BE2C (cell line): ENCODE data around the gene OSR1.
A peak's percentile ranks its signal among the peaks of the same experiment; 100 is the strongest.

ENCODE experiments used
- DNase-seq: peaks from one replicate; pipeline ENCODE4 v3.0.0-alpha.2; 2020
- H3K27me3 ChIP-seq: fragments of 250-450 bp; sonication (Bioruptor Pico); 2 replicates; pipeline ENCODE4 v1.5.1; 2020; ENCODE audit warnings: mild to moderate bottlenecking
- H3K36me3 ChIP-seq: fragments of 250-450 bp; sonication (Bioruptor Pico); 2 replicates; pipeline ENCODE4 v1.5.1; 2020; ENCODE audit warnings: mild to moderate bottlenecking
- H3K4me1 ChIP-seq: fragments of 250-450 bp; sonication (Bioruptor Pico); 2 replicates; pipeline ENCODE4 v1.5.1; 2020
- H3K4me3 ChIP-seq: 2 replicates; pipeline ENCODE4 v1.5.1; 2011; ENCODE audit warnings: low read depth, low read length
- H3K9me3 ChIP-seq: fragments of 250-450 bp; sonication (Bioruptor Pico); 2 replicates; pipeline ENCODE4 v1.5.1; 2020
- TF ChIP-seq, protein P1 (sequence below): IDR thresholded peaks from 2 replicates; pipeline ENCODE4 v1.5.1; 2012; ENCODE audit warnings: mild to moderate bottlenecking, low read depth, low read length

OSR1 gene

DNA sequence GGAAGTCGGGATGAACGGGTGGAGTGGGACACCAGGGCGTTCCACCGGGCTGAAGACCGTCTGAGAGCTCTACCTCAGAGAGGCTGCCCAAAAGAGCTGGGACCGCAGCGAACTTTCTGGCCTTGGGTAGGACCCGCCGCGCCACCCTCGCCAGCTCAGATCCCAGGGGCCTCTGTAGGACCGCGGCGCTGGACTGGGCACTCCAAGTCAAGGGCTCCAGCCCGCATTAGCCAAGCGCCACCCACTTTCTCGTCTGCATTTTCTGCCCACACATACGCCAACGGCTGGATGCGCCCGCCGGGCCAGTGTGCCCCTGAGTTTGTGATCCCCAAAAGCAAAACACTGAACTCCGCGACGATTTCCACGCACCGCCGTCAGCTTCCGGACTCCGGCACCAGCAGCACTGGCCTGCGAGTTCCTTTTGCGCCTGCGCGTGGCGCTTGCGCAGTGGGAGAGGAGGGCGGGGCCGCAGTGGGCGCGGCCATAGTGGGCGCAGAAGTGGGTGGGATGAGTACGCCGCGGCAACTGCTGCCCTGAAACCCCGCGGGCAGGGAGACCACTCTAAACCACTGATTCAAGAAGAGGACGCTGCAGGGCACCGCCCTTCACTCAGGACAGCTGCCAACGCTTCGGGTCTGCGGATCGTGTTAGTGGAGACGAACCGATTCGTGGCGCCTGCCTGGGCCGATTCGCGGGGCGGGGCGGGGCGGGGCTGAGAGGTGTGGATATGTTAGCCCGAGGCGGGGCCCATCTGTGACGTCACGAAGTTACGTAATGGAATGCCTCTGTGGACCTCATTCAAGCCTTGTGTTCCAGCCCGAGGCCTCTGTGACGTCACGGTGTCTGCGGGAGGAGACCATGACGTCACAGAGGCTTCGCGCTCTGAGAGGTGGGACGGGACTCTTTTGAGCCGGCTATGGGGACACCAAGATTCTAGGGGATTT, 10.5 kb downstream of the OSR1 start:
- peak overlapping the region; percentile 92 for H3K4me3 ChIP-seq
- H3K4me1 ChIP-seq, result no peaks in the 10 kb centered on the region
- TF ChIP-seq, protein P1, sequence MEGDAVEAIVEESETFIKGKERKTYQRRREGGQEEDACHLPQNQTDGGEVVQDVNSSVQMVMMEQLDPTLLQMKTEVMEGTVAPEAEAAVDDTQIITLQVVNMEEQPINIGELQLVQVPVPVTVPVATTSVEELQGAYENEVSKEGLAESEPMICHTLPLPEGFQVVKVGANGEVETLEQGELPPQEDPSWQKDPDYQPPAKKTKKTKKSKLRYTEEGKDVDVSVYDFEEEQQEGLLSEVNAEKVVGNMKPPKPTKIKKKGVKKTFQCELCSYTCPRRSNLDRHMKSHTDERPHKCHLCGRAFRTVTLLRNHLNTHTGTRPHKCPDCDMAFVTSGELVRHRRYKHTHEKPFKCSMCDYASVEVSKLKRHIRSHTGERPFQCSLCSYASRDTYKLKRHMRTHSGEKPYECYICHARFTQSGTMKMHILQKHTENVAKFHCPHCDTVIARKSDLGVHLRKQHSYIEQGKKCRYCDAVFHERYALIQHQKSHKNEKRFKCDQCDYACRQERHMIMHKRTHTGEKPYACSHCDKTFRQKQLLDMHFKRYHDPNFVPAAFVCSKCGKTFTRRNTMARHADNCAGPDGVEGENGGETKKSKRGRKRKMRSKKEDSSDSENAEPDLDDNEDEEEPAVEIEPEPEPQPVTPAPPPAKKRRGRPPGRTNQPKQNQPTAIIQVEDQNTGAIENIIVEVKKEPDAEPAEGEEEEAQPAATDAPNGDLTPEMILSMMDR, result no peak
- H3K36me3 ChIP-seq, result no peaks in the 10 kb centered on the region
- peak; percentile 90 for DNase-seq
- H3K27me3 ChIP-seq, result peaks cover 33% of the 10 kb centered on the region
- no peaks in the 10 kb centered on the region for H3K9me3 ChIP-seq

DNA sequence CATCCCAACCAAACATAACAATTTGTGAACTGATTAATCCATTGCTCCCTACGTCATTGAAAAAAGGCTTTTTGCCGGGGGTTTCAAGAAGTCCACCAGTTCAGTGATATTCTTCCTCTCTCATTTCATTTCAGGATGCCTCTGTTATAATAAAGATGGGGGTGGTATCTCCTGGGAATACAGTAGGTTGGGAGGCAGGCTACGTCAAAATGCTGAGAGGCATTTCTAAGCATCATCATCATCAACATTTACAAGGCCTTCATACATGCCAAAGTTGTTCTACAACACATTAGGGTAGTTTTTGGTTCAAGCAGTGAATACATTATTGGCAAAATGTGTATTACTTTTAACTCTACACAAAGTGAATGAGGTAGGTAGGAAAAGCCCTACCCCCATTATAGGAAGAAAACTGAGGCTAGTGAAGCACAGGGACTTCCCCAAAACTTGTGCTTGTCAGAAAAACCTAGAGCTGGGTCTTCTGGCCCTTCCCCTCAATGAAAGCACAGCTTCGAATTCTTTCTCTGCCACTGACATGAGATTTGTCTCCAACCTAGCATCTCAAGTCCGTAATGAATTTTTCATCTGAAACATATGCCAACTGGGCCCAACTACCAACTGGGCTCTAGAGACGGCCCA, 11.3 kb downstream of the OSR1 start:
- DNase-seq, result no peak
- TF ChIP-seq, protein P1, result no peak
- H3K4me1 ChIP-seq, result no peaks in the 10 kb centered on the region

DNA sequence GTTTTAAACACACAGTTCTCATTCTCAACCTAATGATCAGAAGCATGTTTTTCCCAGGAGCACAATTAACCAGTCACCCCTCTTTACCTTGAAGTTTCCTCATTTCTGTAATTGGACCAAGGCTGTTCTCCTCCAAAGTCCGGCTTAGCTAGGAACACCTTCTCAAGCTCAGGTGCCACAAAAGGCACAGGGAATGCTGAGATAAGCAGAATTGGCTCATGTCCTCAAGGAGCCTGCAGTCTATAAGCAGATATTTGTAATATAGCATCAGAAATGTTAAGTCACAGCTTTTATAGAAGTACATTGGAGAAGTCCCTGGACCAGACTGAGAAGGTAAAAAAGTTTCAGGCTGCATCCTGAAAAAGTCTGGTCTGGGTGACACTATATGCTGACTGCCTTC, 20.7 kb downstream of the OSR1 start:
- TF ChIP-seq, protein P1, result no peak
- H3K4me1 ChIP-seq, result no peaks in the 10 kb centered on the region
- H3K4me3 ChIP-seq, result no peak overlapping the region
- H3K9me3 ChIP-seq, result no peaks in the 10 kb centered on the region
- H3K27me3 ChIP-seq, result no peaks in the 10 kb centered on the region
- no peak for DNase-seq
- no peaks in the 10 kb centered on the region for H3K36me3 ChIP-seq

More for the DNA sequence above, 11.3 kb downstream of the OSR1 start:
- Histone ChIP-seq H3K4me3 (peak overlapping the region; percentile 92), H3K36me3 (no peaks in the 10 kb centered on the region), H3K9me3 (no peaks in the 10 kb centered on the region), H3K27me3 (peaks cover 25% of the 10 kb centered on the region)

DNA sequence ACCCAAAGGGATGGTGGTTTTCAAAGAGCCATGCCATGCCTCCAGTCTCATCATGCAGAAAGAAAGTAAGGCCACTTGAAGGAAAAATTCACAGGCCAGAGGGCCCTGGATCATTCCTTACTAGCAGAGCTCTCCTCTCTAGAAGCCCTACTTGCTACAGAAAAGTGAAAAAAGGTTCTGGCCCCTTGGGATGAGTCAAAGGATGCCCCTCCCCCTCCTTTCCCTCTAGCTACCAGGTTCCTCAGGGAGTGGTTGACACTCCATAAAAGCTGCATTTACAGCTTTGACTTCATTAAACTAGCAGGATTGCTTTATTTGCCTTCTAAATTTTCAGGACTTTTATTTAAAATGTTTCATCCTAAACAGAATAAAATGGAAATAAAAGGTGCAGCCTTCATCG, 21.2 kb downstream of the OSR1 start:
- no peak overlapping the region for H3K4me3 ChIP-seq
- TF ChIP-seq, protein P1, result no peak
- no peaks in the 10 kb centered on the region for H3K36me3 ChIP-seq
- DNase-seq, result no peak
- H3K27me3 ChIP-seq, result no peaks in the 10 kb centered on the region
- no peaks in the 10 kb centered on the region for H3K4me1 ChIP-seq
- H3K9me3 ChIP-seq, result no peaks in the 10 kb centered on the region

DNA sequence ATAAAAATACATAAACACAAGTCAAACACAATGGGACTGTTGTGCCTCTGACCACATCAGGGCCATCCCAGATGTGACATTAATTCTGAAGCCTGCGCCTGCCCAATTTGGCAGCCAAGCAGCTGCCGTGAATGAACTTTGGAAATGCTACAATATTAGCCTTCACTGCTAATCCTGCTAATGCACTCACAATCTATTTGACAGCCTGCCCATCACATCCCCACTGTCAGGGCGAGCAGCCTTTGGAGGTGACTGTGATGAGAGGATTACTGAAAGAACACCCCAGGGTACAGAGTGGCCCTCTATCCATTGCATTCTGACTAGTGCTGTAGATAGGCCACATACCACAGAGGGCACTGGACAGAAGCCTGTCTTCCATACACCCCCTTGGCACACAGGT, 21.6 kb downstream of the OSR1 start:
- no peaks in the 10 kb centered on the region for H3K27me3 ChIP-seq
- no peak for DNase-seq
- H3K36me3 ChIP-seq, result no peaks in the 10 kb centered on the region
- TF ChIP-seq, protein P1, result no peak
- no peaks in the 10 kb centered on the region for H3K4me1 ChIP-seq
- H3K4me3 ChIP-seq, result no peak overlapping the region
- no peaks in the 10 kb centered on the region for H3K9me3 ChIP-seq

DNA sequence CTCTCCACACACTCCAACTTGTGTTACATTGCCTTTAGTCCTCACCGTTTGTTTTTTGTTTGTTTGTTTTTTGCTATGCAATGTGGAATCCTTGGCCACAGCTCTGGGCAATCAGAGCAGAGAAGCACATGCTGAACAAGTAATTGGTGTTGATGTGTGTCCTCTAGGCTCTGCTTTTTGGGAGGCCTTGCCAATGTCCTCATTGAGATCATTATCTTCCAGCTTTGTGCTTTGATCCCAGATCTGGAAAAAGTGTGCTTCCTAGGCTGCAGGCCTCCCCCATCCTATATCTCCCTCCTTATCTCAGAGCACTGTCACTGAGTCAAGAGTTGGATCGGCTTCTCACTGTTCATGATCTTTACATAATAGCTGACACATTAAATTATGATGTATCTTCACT, 25.9 kb downstream of the OSR1 start:
- H3K27me3 ChIP-seq, result no peaks in the 10 kb centered on the region
- H3K4me3 ChIP-seq, result no peak overlapping the region
- no peaks in the 10 kb centered on the region for H3K36me3 ChIP-seq
- H3K9me3 ChIP-seq, result no peaks in the 10 kb centered on the region
- TF ChIP-seq, protein P1, result no peak
- no peak for DNase-seq
- no peaks in the 10 kb centered on the region for H3K4me1 ChIP-seq
